A549 (cell line): ENCODE data around the gene PHLDA1. TPM values are rescaled to one million over a fixed set of nuclear protein-coding genes. Genes with fewer than 3 reads are reported as not detected.

ENCODE experiments used
- ATAC-seq, 2 experiments: fragments of 200-7000 bp in 1 of 2; fragments of >200 bp in 1 of 2; cut with Nextera tagmentation in 1 of 2; cut with Tn5 transposase in 1 of 2; 3 replicates each; pipeline versions ENCODE4 v1.8.0 to v1.9.1; 2018 to 2020; ENCODE audit warnings: mild to moderate bottlenecking in 1 of 2, moderate library complexity in 1 of 2
- CTCF ChIA-PET: fragments of 300-600 bp; sonication (Branson Sonifier 250); formaldehyde crosslinking; extraction: SDS; loops from one replicate; lab custom pipeline; 2021; ENCODE audit warnings: antibody characterized with exemption, inconsistent platforms; lab: Yijun Ruan, JAX
- POLR2A ChIA-PET: fragments of 350-600 bp; formaldehyde crosslinking; extraction: SDS; loops from one replicate; lab custom pipeline; 2021; ENCODE audit warnings: antibody characterized with exemption, inconsistent platforms; lab: Yijun Ruan, JAX
- DNase-seq, 2 experiments: peaks; one replicate each; pipeline versions ENCODE4 v3.0.0 to v3.0.0-alpha.2; 2011 to 2016; ENCODE audit warnings: low read depth in 1 of 2, low spot score in 1 of 2
- FAIRE-seq: peaks from 2 replicates; lab custom pipeline; 2011; peaks lifted over from hg19 to GRCh38; lab: Jason Lieb, UNC
- H3K27ac ChIP-seq, 2 experiments: fragments of >200 bp; sonication (Bioruptor Twin); formaldehyde crosslinking; 3 replicates each; pipeline ENCODE4 v1.5.1; 2016 to 2017
- H3K4me1 ChIP-seq: fragments of >200 bp; sonication (Bioruptor Twin); formaldehyde crosslinking; 3 replicates; pipeline ENCODE4 v1.6.1; 2016
- H3K4me2 ChIP-seq: fragments of >200 bp; sonication (Bioruptor Twin); formaldehyde crosslinking; 3 replicates; pipeline ENCODE4 v1.6.1; 2016
- H3K4me3 ChIP-seq: fragments of >200 bp; sonication (Bioruptor Twin); formaldehyde crosslinking; 3 replicates; pipeline ENCODE4 v1.5.1; 2016
- H3K9me3 ChIP-seq: fragments of >200 bp; sonication (Bioruptor Twin); formaldehyde crosslinking; 3 replicates; pipeline ENCODE4 v1.6.1; 2016
- CHD2 ChIP-seq: fragments of 150-350 bp; IDR thresholded peaks from 2 replicates; pipeline ENCODE4 v1.6.1; 2014; ENCODE audit warnings: low read length; ENCODE audit not compliant: partially characterized antibody
- CHD4 ChIP-seq: fragments of 200-600 bp; sonication (generic); IDR thresholded peaks from 2 replicates; pipeline ENCODE4 v1.6.1; 2016; ENCODE audit warnings: antibody characterized with exemption, mild to moderate bottlenecking, borderline replicate concordance
- CTCF ChIP-seq: fragments of >200 bp; sonication (Bioruptor Twin); formaldehyde crosslinking; IDR thresholded peaks from 3 replicates; pipeline ENCODE4 v1.5.1; 2016
- EHMT2 ChIP-seq: fragments of 200-600 bp; sonication (generic); IDR thresholded peaks from 2 replicates; pipeline ENCODE4 v1.6.1; 2016; ENCODE audit warnings: antibody characterized with exemption, low read depth, mild to moderate bottlenecking, moderate library complexity
- ELK1 ChIP-seq: fragments of 150-350 bp; IDR thresholded peaks from 2 replicates; pipeline ENCODE4 v1.6.1; 2014; ENCODE audit warnings: low read depth, mild to moderate bottlenecking, low read length
- ESRRA ChIP-seq: fragments of 150-350 bp; IDR thresholded peaks from 2 replicates; pipeline ENCODE4 v1.6.1; 2014; ENCODE audit warnings: mild to moderate bottlenecking, low read length, borderline replicate concordance
- FOSL2 ChIP-seq, 2 experiments: fragments of 450-650 bp in 1 of 2; fragments of >200 bp in 1 of 2; sonication (Bioruptor Twin) in 1 of 2; formaldehyde crosslinking; IDR thresholded peaks; 2 replicates each; pipeline versions ENCODE4 v1.5.0 to v1.6.1; 2016 to 2020; ENCODE audit warnings: mild to moderate bottlenecking in 1 of 2, moderate library complexity in 1 of 2
- FOXS1 ChIP-seq: fragments of 250-450 bp; sonication (Bioruptor Pico); IDR thresholded peaks from 2 replicates; pipeline ENCODE4 v1.5.0; 2020; ENCODE audit warnings: mild to moderate bottlenecking, moderate library complexity
- HEYL ChIP-seq: fragments of 250-450 bp; sonication (Bioruptor Pico); IDR thresholded peaks from 2 replicates; pipeline ENCODE4 v1.8.0; 2021; ENCODE audit warnings: mild to moderate bottlenecking, moderate library complexity
- HOXB13 ChIP-seq: fragments of 250-450 bp; sonication (Bioruptor Pico); IDR thresholded peaks from 2 replicates; pipeline ENCODE4 v1.5.0; 2020; ENCODE audit warnings: low read depth, mild to moderate bottlenecking, moderate library complexity
- HOXB5 ChIP-seq: fragments of 250-450 bp; sonication (Bioruptor Pico); IDR thresholded peaks from 2 replicates; pipeline ENCODE4 v1.5.0; 2020; ENCODE audit warnings: mild to moderate bottlenecking, moderate library complexity
- JUN ChIP-seq, 2 experiments: fragments of >200 bp; sonication (Bioruptor Twin); formaldehyde crosslinking; IDR thresholded peaks; 2 replicates in 1 of 2; 3 replicates in 1 of 2; pipeline ENCODE4 v1.6.1; 2016 to 2017
- KDM5A ChIP-seq: fragments of 200-600 bp; sonication (generic); IDR thresholded peaks from 2 replicates; pipeline ENCODE4 v1.6.1; 2016; ENCODE audit warnings: antibody characterized with exemption, mild to moderate bottlenecking
- MAFK ChIP-seq: fragments of 450-650 bp; IDR thresholded peaks from 2 replicates; pipeline ENCODE4 v1.6.1; 2014; ENCODE audit not compliant: partially characterized antibody
- MAZ ChIP-seq: fragments of 150-350 bp; IDR thresholded peaks from 2 replicates; pipeline ENCODE4 v1.6.1; 2014; ENCODE audit warnings: antibody characterized with exemption, low read depth, low read length, borderline replicate concordance
- MYC ChIP-seq: IDR thresholded peaks from 2 replicates; pipeline ENCODE4 v1.6.1; 2012; ENCODE audit warnings: mild to moderate bottlenecking, inconsistent platforms, low read length, improper control_type of control experiment, borderline replicate concordance
- NPAS2 ChIP-seq: fragments of 250-450 bp; sonication (Bioruptor Pico); IDR thresholded peaks from 2 replicates; pipeline ENCODE4 v1.8.0; 2022; ENCODE audit warnings: mild to moderate bottlenecking, moderate library complexity, borderline replicate concordance
- NR3C1 ChIP-seq: fragments of >200 bp; sonication (Bioruptor Twin); formaldehyde crosslinking; IDR thresholded peaks from 3 replicates; pipeline ENCODE4 v1.6.1; 2017
- PHF8 ChIP-seq: fragments of 200-600 bp; sonication (generic); IDR thresholded peaks from 2 replicates; pipeline ENCODE4 v1.6.1; 2016; ENCODE audit warnings: low read depth, mild to moderate bottlenecking, antibody characterized with exemption, moderate library complexity, borderline replicate concordance
- POLR2A ChIP-seq: IDR thresholded peaks from 2 replicates; pipeline ENCODE4 v1.6.1; 2012; ENCODE audit warnings: mild to moderate bottlenecking, low read length
- POLR2AphosphoS2 ChIP-seq: conservative IDR thresholded peaks from 2 replicates; pipeline ENCODE4 v1.6.1; 2012; ENCODE audit warnings: low read length, improper control_type of control experiment, inconsistent platforms
- RARB ChIP-seq: fragments of 250-450 bp; sonication (Bioruptor Pico); IDR thresholded peaks from 2 replicates; pipeline ENCODE4 v1.8.0; 2021; ENCODE audit warnings: mild to moderate bottlenecking, moderate library complexity
- RCOR1 ChIP-seq: fragments of 150-350 bp; IDR thresholded peaks from 2 replicates; pipeline ENCODE4 v1.6.1; 2014; ENCODE audit warnings: antibody characterized with exemption, low read length, low read depth
- RNF2 ChIP-seq: fragments of 200-600 bp; sonication (generic); IDR thresholded peaks from 2 replicates; pipeline ENCODE4 v1.6.1; 2016; ENCODE audit warnings: low read depth, mild to moderate bottlenecking, antibody characterized with exemption, moderate library complexity, borderline replicate concordance
- SMC3 ChIP-seq: fragments of >200 bp; sonication (Bioruptor Twin); formaldehyde crosslinking; IDR thresholded peaks from 3 replicates; pipeline ENCODE4 v1.6.1; 2018; ENCODE audit warnings: inconsistent platforms
- TP53 ChIP-seq: fragments of 250-450 bp; sonication (Bioruptor Pico); IDR thresholded peaks from 2 replicates; pipeline ENCODE4 v1.5.0; 2021; ENCODE audit warnings: mild to moderate bottlenecking, moderate library complexity
- ZSCAN20 ChIP-seq: fragments of 250-450 bp; sonication (Bioruptor Pico); IDR thresholded peaks from 2 replicates; pipeline ENCODE4 v1.8.0; 2022; ENCODE audit warnings: mild to moderate bottlenecking, moderate library complexity
- WGBS: methylation state at CpG from one replicate; pipeline ENCODE4 v1.1.6; 2017; ENCODE audit errors: missing lambda C conversion rate; 5-methylcytosine and 5-hydroxymethylcytosine counted together
- polyA plus RNA-seq, 4 experiments: library from polyadenylated mRNA; depleted of rRNA in 3 of 4; stranded (reverse); fragments of >200 nt; fragmentation: RNase III in 1 of 4; extraction: RNeasy Plus Mini Kit Qiagen cat#74134 plus additional on column Dnase treatment in 1 of 4; gene quantifications; 2 replicates in 3 of 4; 3 replicates in 1 of 4; pipeline ENCODE4 v1.2.3, GENCODE V29; 2011 to 2017
- TF ChIP-seq, protein P1 (sequence below): fragments of 450-650 bp; IDR thresholded peaks from 2 replicates; pipeline ENCODE4 v1.6.1; 2014; ENCODE audit warnings: antibody characterized with exemption
- TF ChIP-seq, protein P2 (sequence below): IDR thresholded peaks from 2 replicates; pipeline ENCODE4 v1.6.1; 2012

Gene PHLDA1
- polyA plus RNA-seq, 2 of the 4 experiments (the other 2 are of a cell fraction), result 43.1 to 71.6 TPM

- WGBS, result 85% methylated on average over 2 of the region's 2 CpGs
- peak; percentile 2 to 25; a peak in 4 of 6 replicates for ATAC-seq
- POLR2A ChIA-PET, result interaction anchor here (1.6 to 3.8 kb wide), 5 partner anchors 8 to 512 kb away, joined by 4 to 45 read pairs (median 8); partner anchors contain the start of genes KRR1 and PHLDA1
- peaks cover 74% of the 10 kb centered on the region for H3K4me1 ChIP-seq
- no peak overlapping the region for H3K4me3 ChIP-seq
- no peak for FAIRE-seq
- 0 out of 2 replicates have a peak, but pooled peaks have one; percentile 38 for TF ChIP-seq HOXB13 (CRISPR knock-in tag)
- no peak for TF ChIP-seq HEYL (CRISPR knock-in tag)
- no peak for TF ChIP-seq CHD2
- TF ChIP-seq TP53 (CRISPR knock-in tag), result 0 out of 2 replicates have a peak, but pooled peaks have one; percentile 13
- TF ChIP-seq RARB (CRISPR knock-in tag), result no peak
- TF ChIP-seq EHMT2, result no peak
- peak; percentile 56; the same call in 1 of the 2 replicates for TF ChIP-seq POLR2AphosphoS2
- TF ChIP-seq ZSCAN20 (CRISPR knock-in tag), result no peak
- TF ChIP-seq, protein P1, sequence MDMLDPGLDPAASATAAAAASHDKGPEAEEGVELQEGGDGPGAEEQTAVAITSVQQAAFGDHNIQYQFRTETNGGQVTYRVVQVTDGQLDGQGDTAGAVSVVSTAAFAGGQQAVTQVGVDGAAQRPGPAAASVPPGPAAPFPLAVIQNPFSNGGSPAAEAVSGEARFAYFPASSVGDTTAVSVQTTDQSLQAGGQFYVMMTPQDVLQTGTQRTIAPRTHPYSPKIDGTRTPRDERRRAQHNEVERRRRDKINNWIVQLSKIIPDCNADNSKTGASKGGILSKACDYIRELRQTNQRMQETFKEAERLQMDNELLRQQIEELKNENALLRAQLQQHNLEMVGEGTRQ, result no peak
- no peak for TF ChIP-seq CTCF
- TF ChIP-seq NPAS2 (CRISPR knock-in tag), result no peak
- no peaks in the 10 kb centered on the region for H3K9me3 ChIP-seq
- no peak for DNase-seq
- no peak overlapping the region for H3K4me2 ChIP-seq
- CTCF ChIA-PET, result interaction anchor here (1.7 to 3.4 kb wide), 3 partner anchors 8 to 496 kb away, joined by 9 to 12 read pairs (median 9); partner anchors contain the start of gene PHLDA1
- peak overlapping the region; percentile 39 to 92 for H3K27ac ChIP-seq
Measured at GRCh38 chr12:76023069-76023690, 8.4 kb downstream of the PHLDA1 start.

- Histone ChIP-seq H3K4me3 (no peak overlapping the region), H3K4me1 (peaks cover 74% of the 10 kb centered on the region), H3K4me2 (no peak overlapping the region), H3K27ac (peak overlapping the region; percentile 39 to 92), H3K9me3 (no peaks in the 10 kb centered on the region)
- no peak for ATAC-seq
- FAIRE-seq, result no peak
- DNase-seq, result no peak
- WGBS, result 86% methylated on average over 3 of the region's 3 CpGs
- TF ChIP-seq MYC, result no peak
- no peak for TF ChIP-seq PHF8
- no peak for TF ChIP-seq FOSL2 (IDR thresholded peaks at IDR 0.05)
- TF ChIP-seq FOSL2 (CRISPR knock-in tag; IDR thresholded peaks at IDR 0.05), result no peak
- TF ChIP-seq KDM5A, result no peak
- no peak for TF ChIP-seq MAFK
- no peak for TF ChIP-seq FOXS1
- TF ChIP-seq HOXB5 (CRISPR knock-in tag), result no peak
- no peak for TF ChIP-seq RCOR1
- TF ChIP-seq EHMT2, result no peak
- no peak for TF ChIP-seq SMC3
- TF ChIP-seq, protein P2, sequence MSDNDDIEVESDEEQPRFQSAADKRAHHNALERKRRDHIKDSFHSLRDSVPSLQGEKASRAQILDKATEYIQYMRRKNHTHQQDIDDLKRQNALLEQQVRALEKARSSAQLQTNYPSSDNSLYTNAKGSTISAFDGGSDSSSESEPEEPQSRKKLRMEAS, result no peak
- no peak for TF ChIP-seq ELK1
- no peak for TF ChIP-seq POLR2A
- TF ChIP-seq MAZ, result no peak
- TF ChIP-seq RNF2, result no peak
- TF ChIP-seq TP53 (CRISPR knock-in tag), result no peak
- TF ChIP-seq JUN (IDR thresholded peaks at IDR 0.05), result no peak
- no peak for TF ChIP-seq NR3C1
- no peak for TF ChIP-seq CHD4
- no peak for TF ChIP-seq ESRRA
- POLR2A ChIA-PET, result interaction anchor here (3.8 kb wide), 1 partner anchor 9 kb away, joined by 45 read pairs; the partner anchor contains the start of gene PHLDA1
- CTCF ChIA-PET, result interaction anchor here (0.7 to 3.4 kb wide), 4 partner anchors 8 to 495 kb away, joined by 3 to 12 read pairs (median 6); partner anchors contain the start of gene PHLDA1
Measured at GRCh38 chr12:76022506-76022905, 9.1 kb downstream of the PHLDA1 start.
